Measurements from ENCODE around the gene SLC22A31.

The SLC22A31 gene

GRCh38 chr16:89164847-89165680 lies 35.3 kb downstream of the SLC22A31 start:
- DNase-seq: no peak

- no peak for DNase-seq
Observed at GRCh38 chr16:89164436-89164835, 35.9 kb downstream of the SLC22A31 start.

- no peak for DNase-seq
Observed at GRCh38 chr16:89163297-89163696, 37.0 kb downstream of the SLC22A31 start.

GRCh38 chr16:89161763-89162713 lies 38.3 kb downstream of the SLC22A31 start:
- DNase-seq: no peak

GRCh38 chr16:89160977-89161701 lies 39.2 kb downstream of the SLC22A31 start:
- DNase-seq: no peak

GRCh38 chr16:89159850-89160354 lies 40.4 kb downstream of the SLC22A31 start:
- no peak for DNase-seq

- DNase-seq: no peak
Observed at GRCh38 chr16:89159066-89159849, 41.1 kb downstream of the SLC22A31 start.

- no peak for DNase-seq
Observed at GRCh38 chr16:89157778-89158177, 42.6 kb downstream of the SLC22A31 start.

GRCh38 chr16:89156740-89157645 lies 43.3 kb downstream of the SLC22A31 start:
- DNase-seq: no peak

GRCh38 chr16:89155851-89156739 lies 44.2 kb downstream of the SLC22A31 start:
- DNase-seq: no peak

- DNase-seq: no peak
Observed at GRCh38 chr16:89155184-89155679, 45.1 kb downstream of the SLC22A31 start.

- DNase-seq: no peak
Observed at GRCh38 chr16:89154390-89155183, 45.8 kb downstream of the SLC22A31 start.

- DNase-seq: no peak
Observed at GRCh38 chr16:89153848-89154271, 46.5 kb downstream of the SLC22A31 start.

- DNase-seq: no peak
Observed at GRCh38 chr16:89152831-89153700, 47.3 kb downstream of the SLC22A31 start.

- no peak for DNase-seq
Observed at GRCh38 chr16:89150981-89151380, 49.4 kb downstream of the SLC22A31 start.

GRCh38 chr16:89150090-89150835 lies 50.1 kb downstream of the SLC22A31 start:
- DNase-seq: no peak

GRCh38 chr16:89149386-89149785 lies 51.0 kb downstream of the SLC22A31 start:
- no peak for DNase-seq
